ENCODE data around the gene PDZRN3.
"Not testable (repeated sequence)": the region's sequence is repeated elsewhere in the genome, so short reads cannot be mapped to it uniquely, and the experiment has no call there.

Gene PDZRN3

GRCh38 chr3:73586190-73586589, 38.6 kb downstream of the PDZRN3 start:
- no peak for DNase-seq

GRCh38 chr3:73584873-73585272, 39.9 kb downstream of the PDZRN3 start:
- DNase-seq = no peak

GRCh38 chr3:73582535-73582934, 42.2 kb downstream of the PDZRN3 start:
- no peak for DNase-seq

- no peak for DNase-seq
Observed at GRCh38 chr3:73581134-73581846, 43.5 kb downstream of the PDZRN3 start.

- DNase-seq = no peak
Observed at GRCh38 chr3:73580343-73580742, 44.4 kb downstream of the PDZRN3 start.

GRCh38 chr3:73577704-73578103, 47.0 kb downstream of the PDZRN3 start:
- no peak for DNase-seq

- no peak for DNase-seq
Observed at GRCh38 chr3:73576999-73577461, 47.7 kb downstream of the PDZRN3 start.

- no peak for DNase-seq
Observed at GRCh38 chr3:73575953-73576352, 48.8 kb downstream of the PDZRN3 start.

- no peak for DNase-seq
Observed at GRCh38 chr3:73575519-73575918, 49.2 kb downstream of the PDZRN3 start.

- no peak for DNase-seq
Observed at GRCh38 chr3:73573204-73573603, 51.5 kb downstream of the PDZRN3 start.

GRCh38 chr3:73572368-73572767, 52.4 kb downstream of the PDZRN3 start:
- DNase-seq = no peak

GRCh38 chr3:73571238-73571794, 53.4 kb downstream of the PDZRN3 start:
- DNase-seq = no peak

GRCh38 chr3:73569246-73569760, 55.4 kb downstream of the PDZRN3 start:
- DNase-seq = no peak

GRCh38 chr3:73568371-73568862, 56.3 kb downstream of the PDZRN3 start:
- no peak for DNase-seq

- DNase-seq = not testable (repeated sequence)
Observed at GRCh38 chr3:73565374-73565773, 59.4 kb downstream of the PDZRN3 start.

- DNase-seq = no peak
Observed at GRCh38 chr3:73563896-73564582, 60.7 kb downstream of the PDZRN3 start.

GRCh38 chr3:73561494-73561893, 63.2 kb downstream of the PDZRN3 start:
- DNase-seq = no peak

GRCh38 chr3:73559749-73560148, 65.0 kb downstream of the PDZRN3 start:
- no peak for DNase-seq

- DNase-seq = no peak
Observed at GRCh38 chr3:73558727-73559075, 66.0 kb downstream of the PDZRN3 start.

- peak; percentile 1 for DNase-seq
Observed at GRCh38 chr3:73557986-73558726, 66.6 kb downstream of the PDZRN3 start.

GRCh38 chr3:73556520-73557372, 68.0 kb downstream of the PDZRN3 start:
- no peak for DNase-seq

- no peak for DNase-seq
Observed at GRCh38 chr3:73555076-73555475, 69.7 kb downstream of the PDZRN3 start.
